Activated CD8-positive, alpha-beta memory T cell treated with anti-CD3 and anti-CD28 coated beads, Interleukin-2, amount 50 U/mL, for 1 hour (primary cell): ENCODE results near the gene COL23A1.
"Not testable (repeated sequence)": the region's sequence is repeated elsewhere in the genome, so short reads cannot be mapped to it uniquely, and the experiment has no call there.

Source experiments
- DNase-seq: peaks from one replicate; pipeline ENCODE4 v3.0.0-alpha.2; 2020; ENCODE audit errors: extremely low read depth

COL23A1 gene

DNA sequence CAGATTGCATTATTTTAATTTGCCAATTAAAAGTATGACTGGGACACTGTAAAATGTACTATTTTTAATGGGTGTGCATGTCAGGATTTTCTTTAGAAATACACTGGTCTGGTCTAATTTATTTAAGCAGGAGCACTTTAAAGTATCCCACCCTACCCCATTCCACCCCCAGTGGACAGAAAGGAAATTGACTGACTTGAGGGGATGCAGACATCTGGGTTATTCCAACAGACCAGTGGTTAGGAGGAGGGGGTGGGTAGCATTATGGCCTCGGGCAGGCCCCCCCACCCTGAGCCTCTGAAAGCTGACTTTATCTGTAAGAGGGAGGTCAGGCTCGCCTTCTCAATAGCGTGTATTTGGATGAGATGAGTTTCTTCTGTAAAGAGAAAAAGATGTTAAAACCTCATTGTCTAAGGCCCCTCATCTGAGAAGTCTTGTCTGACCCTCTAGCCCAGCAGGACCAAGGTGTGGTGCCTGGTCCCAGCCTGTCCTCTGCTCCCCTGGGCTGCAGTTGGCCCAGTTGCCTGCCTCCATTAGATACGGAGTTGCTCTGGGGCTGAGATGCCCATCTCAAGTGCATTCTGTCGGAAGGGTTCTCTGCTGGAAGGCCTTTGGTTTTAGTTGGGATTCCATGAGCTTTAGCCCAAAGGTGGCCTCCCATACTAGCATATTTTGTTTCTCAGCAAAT, 381.5 kb downstream of the COL23A1 start:
- DNase-seq = no peak

DNA sequence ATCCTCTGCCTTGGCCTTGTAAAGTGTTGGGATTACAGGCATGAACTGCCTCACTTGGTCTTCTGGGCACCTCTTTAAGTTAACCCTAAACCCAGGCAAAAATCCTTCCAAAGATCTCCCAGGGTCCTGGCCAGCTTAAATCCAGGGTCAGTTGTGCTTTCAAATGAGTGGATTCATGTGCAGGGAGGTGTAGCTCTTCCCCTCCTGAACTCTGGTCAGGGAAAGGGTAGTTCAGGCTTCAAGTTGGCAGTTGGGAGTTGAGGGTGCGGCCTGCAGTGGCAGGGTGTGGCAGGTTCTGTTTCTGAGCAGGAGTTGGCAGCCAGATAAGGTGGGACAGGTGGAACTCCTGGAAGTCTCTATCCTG, 382.3 kb downstream of the COL23A1 start:
- DNase-seq = no peak

DNA sequence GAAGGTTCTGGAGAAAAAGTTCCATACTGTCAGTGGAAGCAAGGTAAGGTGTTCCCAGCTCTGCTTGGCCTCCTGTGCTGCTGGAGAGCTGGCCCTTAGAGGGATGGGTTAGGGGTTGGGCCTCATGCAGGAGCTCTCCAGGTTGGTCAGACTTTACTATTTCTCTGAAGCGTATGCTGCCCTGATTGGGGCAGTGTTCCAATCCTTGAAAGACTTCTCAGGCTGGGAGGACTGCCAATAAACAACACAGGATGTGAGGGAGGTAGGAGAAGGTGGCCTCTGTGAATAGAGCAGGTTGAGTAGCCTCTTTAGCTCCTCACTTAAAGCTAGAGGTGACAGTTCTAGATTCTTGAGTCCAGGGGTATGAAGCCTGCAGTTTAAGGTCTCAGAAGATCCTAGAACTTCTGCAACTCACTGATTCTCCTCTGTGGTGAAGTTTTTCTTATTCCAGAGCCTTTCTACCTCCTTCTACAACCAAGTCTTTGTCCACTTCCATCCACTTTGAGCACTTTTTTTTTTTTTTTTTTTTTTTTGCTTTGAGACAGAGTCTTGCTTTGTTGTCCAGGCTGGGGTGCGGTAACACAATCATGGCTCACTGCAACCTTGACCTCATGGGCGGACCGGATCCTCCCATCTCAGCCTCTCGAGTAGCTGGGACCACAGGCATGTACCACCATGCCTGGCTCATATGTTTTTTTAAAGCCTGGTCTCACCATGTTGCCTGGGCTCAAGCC, 382.8 kb downstream of the COL23A1 start:
- no peak for DNase-seq

DNA sequence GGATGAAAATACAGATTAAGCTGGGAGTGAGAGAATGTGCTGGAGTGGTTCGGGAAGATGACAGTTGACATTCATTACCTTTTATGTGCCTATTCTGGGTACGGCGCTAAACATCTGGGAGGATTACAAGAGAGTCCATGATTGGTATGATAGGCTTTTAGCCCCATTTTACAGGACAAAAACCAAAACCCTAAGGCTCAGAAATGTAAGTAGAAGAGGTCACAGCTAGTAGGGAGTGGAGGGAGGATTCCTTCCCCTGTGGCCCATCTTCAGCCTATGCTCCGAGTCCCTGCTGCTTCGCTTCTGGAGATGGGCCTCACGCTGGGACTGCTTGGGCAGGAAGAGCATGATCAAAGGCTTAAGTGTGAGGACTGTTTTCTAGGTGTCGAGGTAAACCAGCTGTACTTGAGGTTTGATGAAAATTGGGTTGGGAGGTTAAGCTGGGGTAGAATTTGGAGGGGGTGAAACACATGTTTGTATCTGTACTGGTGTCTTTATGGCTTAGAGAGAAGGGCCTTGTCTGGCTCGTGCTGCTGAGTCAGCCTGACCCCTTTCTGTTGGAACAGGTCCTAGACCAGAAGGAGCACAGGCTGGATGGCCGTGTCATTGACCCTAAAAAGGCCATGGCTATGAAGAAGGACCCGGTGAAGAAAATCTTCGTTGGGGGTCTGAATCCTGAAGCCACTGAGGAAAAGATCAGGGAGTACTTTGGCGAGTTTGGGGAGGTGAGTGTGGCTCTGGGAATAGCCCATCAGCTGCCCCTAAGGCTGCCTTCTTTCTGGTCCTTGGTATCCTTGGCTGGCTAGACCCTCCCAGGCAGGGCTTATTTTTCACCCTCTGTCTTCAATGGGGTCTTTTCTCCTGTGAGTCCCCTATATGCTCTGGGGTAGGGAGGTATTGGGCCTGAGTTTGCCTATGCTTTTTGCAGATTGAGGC, 383.8 kb downstream of the COL23A1 start:
- DNase-seq = no peak

DNA sequence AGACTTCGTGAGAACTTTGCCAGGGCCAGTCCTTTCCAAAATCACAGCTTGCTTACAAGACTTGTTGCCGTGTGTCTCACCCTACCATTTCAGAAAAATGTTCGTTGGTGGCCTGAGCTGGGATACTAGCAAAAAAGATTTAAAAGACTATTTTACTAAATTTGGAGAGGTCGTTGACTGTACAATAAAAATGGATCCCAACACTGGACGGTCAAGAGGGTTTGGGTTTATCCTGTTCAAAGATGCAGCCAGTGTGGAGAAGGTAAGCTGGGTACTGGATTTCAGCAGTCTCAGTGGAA, 384.5 kb downstream of the COL23A1 start:
- no peak for DNase-seq

DNA sequence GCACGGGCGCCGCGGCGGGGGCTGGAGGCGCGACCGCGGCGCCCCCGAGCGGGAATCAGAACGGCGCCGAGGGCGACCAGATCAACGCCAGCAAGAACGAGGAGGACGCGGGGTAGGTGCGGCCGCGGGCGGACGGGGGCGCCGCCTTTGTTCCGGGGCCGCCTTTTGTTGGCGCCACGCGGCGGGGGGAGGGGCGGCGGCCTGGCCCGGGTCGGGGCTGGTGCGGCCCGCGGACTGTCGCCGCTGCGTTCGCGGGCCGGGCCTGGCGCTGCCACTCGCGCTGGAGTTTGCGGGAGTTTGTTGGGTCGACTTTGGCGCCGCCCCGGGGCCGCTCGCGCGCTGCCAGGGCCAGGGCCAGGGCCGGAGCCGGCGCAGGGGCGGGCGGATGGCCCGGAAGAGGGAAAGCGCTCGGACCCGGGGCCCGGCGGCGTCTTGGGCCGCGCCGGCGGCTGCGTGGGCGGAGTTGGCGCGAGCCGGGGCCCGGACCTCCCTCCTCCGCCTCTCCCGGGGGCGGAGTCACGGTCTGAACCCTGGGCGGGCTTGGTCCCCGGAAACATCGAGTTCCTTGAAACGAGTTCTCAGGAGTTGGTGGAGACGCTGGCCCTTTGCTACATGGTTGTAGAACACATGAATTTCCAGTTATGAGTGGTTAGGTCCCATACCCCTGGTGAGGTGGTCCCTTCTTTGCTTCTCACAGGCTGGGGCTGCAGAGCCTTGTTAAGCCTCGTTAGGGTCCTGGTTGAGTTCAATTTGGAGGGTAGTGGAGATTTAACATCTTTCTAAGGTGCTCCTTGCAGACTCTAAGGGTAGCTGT, 385.1 kb downstream of the COL23A1 start:
- DNase-seq = peak; percentile 25

DNA sequence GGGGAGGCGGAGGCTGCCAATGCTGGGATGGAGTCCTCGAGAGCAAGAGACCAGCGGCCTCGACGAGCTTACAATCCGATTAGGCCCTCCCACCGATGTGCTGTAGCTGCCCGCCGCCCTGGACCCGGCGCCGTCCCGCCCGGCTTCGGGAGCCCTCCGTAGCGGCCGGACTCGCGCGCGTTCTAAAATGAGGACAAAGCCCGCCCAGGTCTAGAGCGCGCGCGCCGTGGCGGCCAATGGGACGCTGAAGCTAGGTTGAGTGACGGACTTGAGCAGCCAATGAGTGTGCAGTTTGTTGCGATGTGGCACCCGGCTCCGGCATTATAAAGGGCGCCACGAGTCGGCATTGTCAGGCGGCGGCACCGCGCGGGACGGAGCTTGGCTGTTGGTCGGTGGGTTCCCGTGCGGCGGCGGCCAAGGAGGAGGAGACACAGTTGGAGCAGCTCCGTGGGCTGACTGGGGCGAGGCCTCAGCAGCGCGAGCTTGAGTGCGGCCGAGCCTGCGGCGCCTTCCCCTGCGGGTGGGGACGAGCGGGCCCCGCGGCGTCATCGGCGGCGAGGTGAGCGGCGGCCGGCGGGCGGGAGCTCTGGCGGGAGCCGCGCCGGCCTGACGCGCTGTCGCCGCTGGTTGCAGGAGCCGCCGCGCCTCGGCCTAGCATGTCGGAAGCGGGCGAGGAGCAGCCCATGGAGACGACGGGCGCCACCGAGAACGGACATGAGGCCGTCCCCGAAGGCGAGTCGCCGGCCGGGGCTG, 385.8 kb downstream of the COL23A1 start, which contains the start of gene HNRNPAB:
TSS of gene HNRNPAB (plus strand) at position 352 of the 753 bp plus-strand sequence. CDS start at position 657, 305 bp downstream.
- peak; percentile 88 for DNase-seq

DNA sequence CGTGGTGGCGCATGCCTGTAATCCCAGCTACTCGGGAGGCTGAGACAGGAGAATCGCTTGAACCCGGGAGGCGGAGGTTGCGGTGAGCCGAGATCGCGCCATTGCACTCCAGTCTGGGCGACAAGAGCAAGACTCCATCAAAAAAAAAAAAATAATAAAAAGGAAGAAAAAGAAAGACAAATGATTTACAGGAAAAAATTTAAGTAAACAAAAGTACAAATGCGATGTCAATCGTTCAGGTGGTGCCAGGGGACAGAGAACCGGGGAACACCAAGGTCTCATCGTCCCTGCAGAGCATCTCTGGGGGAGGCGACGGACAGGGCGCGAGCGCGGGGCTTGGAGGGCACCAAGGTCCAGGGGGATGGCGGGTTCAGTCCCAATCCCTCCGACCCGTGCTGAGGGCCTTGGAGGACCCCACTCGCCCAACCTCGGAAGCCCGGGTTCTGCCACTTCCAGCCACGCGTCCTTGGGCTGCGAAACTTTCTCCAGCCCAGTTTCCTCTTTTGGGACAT, 386.5 kb downstream of the COL23A1 start:
- DNase-seq = no peak

DNA sequence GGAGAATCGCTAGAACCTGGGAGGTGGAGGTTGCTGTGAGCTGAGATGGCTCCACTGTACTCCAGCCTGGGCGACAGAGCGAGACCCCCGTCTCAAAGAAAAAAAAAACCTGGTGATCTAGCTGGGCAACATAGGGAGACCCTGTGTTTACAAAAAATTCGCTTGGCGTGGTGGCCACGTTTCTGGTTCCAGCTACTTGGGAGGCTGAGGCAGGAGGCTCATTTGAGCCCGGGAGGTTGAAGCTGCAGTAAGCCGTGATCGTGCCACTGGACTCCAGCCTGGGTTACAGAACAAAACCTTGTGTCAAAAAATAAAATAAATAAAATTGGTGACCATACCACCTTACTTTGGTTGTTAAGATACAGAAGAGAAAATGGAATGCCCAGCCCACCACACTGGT, 387.7 kb downstream of the COL23A1 start:
- no peak for DNase-seq

DNA sequence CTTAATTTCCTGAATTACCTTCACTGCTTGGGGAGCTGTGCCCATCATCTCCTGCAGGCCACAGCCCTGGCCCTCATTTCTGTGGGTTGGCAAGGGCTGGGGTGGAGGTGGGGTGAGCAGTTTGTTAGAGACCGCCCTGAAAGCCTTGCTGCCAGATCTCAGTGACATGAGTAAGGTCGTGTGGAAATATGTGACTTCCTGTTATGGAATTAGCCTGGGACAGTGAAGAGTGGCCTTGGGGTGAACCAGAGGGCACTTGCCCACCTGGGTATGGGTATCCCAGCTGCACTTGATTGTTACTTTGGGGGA, 388.3 kb downstream of the COL23A1 start:
- DNase-seq = no peak

DNA sequence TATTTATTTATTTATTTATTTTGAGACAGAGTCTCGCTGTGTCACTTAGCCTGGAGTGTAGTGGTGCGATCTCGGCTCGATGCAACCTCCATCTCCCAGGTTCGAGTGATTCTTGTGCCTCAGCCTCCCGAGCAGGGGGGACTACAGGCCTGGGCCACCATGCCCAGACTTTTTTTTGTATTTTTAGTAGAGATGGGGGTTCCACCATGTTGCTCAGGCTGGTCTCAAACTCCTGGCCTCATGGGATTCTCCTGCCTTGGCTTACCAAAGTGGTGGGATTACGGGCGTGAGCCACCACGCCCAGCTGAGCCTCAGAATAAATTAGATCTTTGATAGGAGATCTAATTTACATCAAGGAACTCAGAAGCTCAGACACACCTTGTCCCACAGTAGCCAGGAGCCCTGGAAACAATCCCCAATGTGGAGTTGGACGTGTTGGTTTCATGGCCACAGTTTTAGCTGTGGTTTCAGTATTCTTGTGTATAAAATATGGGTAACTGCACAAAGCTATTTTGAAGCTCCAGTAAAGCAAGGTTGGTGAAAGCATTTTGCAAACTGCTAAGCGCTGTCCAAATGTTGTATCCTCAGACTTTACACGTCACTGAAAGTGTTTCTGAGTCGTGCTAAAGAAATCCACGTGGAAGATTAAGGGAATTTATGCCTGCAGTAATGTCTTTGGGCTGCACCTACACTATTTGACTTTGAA, 388.8 kb downstream of the COL23A1 start:
- DNase-seq = no peak

DNA sequence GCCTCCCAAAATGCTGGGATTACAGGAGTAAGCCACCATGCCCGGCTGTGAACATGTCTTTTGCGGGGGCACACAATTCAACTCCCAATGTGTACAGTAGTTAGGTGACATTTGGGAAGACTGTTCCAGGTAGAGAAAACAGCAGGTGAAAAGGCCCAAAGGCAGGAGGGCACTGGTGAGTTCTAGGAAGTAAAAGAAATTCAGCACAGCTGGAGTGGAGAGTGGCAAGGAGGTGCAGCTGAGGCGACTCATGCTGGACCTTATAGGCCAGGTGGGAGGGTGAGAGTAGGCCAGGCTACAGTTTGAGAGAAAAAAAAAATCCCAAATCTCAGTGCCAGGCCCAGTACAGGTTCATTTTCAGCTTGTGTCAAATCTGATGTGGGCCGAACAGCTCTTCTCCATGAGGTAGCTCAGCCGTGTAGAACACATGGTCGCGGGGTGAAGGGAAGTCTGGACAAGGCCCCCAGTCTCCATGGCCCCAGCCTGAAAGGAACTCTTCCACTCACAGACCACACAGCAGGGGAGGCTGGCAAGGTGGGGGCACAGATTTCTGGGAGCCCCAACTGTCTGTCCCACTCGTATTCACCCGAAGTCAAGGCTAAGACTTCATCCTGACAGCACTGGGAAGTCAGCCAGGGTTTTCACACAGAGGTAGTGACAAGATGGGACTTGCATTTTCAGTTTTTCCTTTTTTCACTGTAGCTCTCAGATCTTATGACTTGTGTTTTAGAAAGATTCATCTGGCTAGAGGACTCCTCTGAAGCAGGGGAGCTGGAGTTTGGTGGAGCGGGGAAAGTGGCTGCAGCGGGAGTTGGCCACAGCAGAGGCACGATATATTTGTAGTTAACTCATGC, 390.4 kb downstream of the COL23A1 start:
- DNase-seq = no peak

DNA sequence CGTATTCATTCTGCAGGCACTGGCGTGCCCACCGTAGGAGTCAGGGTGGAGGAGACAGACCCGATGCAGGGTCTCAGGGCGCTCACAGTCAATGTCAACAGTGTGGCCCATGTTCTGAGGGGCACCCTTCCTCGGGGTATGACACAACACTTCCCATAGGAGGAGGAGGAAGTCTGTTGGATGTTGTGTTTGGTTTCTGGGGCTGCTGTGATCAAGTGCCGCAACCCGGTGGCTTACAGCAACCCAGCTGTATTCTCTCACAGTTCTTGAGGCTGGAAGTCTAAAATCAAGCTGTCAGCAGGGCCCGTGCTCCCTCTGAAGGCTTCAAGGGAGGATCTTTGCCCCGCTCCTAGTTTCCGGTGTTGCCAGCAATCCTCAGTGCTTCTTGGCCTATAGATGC, 391.5 kb downstream of the COL23A1 start:
- no peak for DNase-seq

DNA sequence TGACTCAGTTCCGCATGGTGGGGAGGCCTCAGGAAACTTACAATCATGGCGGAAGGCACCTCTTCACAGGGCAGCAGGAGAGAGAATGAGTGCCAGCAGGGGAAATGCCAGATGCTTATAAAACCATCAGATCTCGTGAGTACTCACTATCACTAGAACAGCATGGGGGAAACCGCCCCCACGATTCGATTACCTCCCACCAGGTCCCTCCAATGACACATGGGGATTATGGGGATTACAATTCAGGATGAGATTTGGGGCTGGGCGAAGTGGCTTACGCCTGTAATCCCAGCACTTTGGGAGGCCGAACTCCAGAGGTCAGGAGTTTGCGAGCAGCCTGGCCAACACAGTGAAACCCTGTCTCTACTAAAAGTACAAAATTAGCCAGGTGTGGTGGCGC, 392.0 kb downstream of the COL23A1 start:
- DNase-seq = not testable (repeated sequence)

DNA sequence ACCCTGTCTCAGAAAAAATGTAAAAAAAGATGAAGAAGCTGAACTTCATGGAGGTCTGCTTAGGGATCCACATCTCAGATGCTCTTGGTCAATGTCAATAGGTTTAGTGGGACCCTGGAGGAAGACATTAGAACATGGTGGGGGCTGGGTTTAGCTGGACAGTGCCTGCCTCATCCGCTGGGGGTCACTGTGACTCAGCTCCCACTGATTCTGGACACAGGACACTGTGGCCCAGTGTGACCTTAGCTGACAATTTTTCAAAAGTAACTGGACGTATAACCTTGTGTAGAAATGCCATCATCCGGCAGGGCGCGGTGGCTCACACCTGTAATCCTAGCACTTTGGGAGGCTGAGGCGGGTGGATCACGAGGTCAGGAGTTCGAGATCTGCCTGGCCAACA, 393.2 kb downstream of the COL23A1 start:
- DNase-seq = no peak

DNA sequence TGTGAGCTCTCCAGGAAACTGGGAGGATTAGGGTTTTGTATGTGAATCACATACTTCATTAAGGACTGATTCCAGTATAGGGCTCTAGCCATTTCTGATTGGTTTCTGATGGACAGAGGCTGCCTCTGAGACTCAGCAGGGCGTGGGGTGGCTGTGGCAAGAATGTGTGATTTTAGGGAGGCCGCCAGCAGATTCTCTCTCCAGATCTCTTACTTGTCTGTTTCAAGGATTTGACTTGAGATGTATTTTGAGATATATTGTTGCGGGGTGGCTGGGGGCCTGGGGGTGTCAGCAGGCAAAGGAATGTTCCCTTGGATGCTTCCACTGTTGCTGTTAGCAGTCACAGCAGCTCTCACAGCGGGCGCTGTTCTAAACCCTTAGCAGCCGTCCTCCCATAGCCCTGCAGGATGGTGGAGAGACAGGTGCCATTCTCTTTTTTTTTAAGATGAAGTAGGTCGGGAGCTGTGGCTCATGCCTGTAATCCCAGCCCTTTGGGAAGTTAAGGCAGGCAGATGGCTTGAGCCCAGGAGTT, 393.8 kb downstream of the COL23A1 start:
- DNase-seq = no peak

DNA sequence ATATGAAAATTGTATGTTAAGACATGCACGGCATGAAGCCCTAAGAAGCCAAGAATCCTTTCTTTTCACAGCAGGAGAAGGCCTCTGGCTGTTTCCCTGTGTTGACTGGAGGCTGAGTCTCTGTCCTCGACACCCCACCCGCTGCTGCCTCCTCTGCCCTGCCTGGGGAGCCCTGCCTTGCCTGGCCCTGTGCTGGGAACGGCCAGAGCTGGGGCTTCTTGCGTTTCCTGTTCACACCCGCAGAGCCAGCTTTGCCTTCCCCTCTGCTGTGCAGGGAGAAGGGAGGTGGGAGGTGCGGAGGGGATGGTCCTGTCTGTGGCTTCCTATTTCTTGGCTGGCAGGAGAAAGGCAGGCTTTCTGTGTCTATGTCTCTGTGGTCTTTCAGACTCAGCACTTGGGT, 396.2 kb downstream of the COL23A1 start:
- DNase-seq = no peak

DNA sequence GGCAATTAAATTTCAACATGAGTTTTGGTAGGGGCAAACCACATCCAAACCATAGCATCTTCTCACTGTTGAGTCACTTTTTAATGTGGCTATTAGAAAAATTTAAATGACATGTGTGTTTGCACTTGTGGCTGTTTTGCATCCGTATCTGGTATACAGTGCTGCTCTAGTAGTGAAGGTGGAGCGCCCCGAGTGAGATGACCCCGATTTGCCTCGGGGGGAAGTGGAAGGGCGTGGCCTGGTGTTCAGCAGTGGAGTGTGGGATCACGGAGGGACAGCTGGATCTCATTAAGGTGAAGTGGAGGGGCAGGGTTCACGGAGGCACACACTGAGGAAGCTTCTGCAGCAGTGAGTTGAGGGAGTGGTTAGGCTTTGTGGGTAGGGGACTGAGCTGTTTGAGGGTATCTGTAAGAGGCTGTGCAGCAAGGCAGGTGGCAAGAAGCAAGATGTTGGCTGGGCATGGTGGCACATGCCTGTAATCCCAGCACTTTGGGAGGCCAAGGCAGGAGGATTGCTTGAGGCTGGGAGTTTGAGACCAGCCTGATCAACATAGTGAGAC, 396.9 kb downstream of the COL23A1 start:
- no peak for DNase-seq

DNA sequence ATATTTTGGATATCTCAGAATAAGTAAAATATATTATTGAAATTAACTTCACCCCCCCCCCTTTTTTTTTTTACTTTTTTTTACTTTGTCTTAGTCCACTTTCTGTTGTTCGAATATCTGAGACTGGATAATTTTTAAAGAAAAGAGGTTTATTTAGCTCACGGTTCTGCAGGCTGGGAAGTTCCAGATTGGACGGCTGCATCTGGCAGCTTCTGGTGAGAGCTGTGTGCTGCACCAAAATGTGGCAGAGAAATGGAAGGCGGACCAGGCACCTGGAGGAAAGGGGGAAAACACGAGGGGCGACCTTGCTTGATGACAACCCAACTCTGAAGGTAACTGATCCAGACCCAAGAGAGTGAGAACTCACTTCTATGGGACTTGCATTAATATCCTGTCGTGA, 397.4 kb downstream of the COL23A1 start:
- no peak for DNase-seq
